Endothelial cell of umbilical vein (primary cell): ENCODE results near the gene PPP4R3B. TPM values are rescaled to one million over a fixed set of nuclear protein-coding genes. Genes with fewer than 3 reads are reported as not detected.
A peak's percentile ranks its signal among the peaks of the same experiment; 100 is the strongest.

Experiments used
- BruUV-seq: library from RNA; stranded (reverse); fragments of 400-500 nt; replicated peaks from 2 replicates; lab custom pipeline; 2021; lab: Mats Ljungman, UMichigan
- CTCF ChIA-PET: fragments of 300-600, 350-600 bp; sonication (Branson Sonifier 250); formaldehyde crosslinking; loops from one replicate; lab custom pipeline; 2021; ENCODE audit warnings: antibody characterized with exemption, inconsistent platforms; lab: Charles Lee
- POLR2A ChIA-PET: fragments of 300-600, 350-600 bp; sonication (Branson Sonifier 250); formaldehyde crosslinking; loops from one replicate; lab custom pipeline; 2021; ENCODE audit warnings: antibody characterized with exemption, inconsistent platforms; lab: Charles Lee
- DNase-seq: peaks from one replicate; pipeline ENCODE4 v3.0.0-alpha.2; 2011; ENCODE audit warnings: low read depth, low spot score
- FAIRE-seq: peaks from 2 replicates; lab custom pipeline; 2011; peaks lifted over from hg19 to GRCh38; lab: Jason Lieb, UNC
- H2AFZ ChIP-seq: 2 replicates; pipeline ENCODE4 v1.6.0; 2012; ENCODE audit warnings: low read depth, low read length, control low read depth, inconsistent platforms
- H3K27ac ChIP-seq: 2 replicates; pipeline ENCODE4 v1.5.1; 2011; ENCODE audit warnings: low read depth, mild to moderate bottlenecking, control low read depth, low read length, moderate library complexity; ENCODE audit not compliant: insufficient read depth
- H3K27me3 ChIP-seq, 2 experiments: 2 replicates each; pipeline versions ENCODE4 v1.6.0 to v1.6.1; 2011; ENCODE audit warnings: low read length in 2 of 2, mixed read lengths in 1 of 2; ENCODE audit not compliant: control insufficient read depth in 2 of 2, insufficient read depth in 2 of 2
- H3K36me3 ChIP-seq, 2 experiments: 2 replicates in 1 of 2; 3 replicates in 1 of 2; pipeline ENCODE4 v1.5.1; 2011; ENCODE audit warnings: low read length in 2 of 2, mild to moderate bottlenecking in 1 of 2, moderate library complexity in 1 of 2; ENCODE audit not compliant: control insufficient read depth in 2 of 2, insufficient read depth in 2 of 2; ENCODE audit errors: extremely low read depth in 1 of 2
- H3K4me1 ChIP-seq: 3 replicates; pipeline ENCODE4 v1.5.1; 2011; ENCODE audit warnings: mild to moderate bottlenecking, low read length; ENCODE audit not compliant: control insufficient read depth, insufficient read depth; ENCODE audit errors: extremely low read depth
- H3K4me2 ChIP-seq: 2 replicates; pipeline ENCODE4 v1.6.1; 2011; ENCODE audit warnings: low read length, control low read depth, mixed read lengths; ENCODE audit not compliant: insufficient read depth
- H3K4me3 ChIP-seq, 3 experiments: fragments of 200-600 bp in 1 of 3; sonication (generic), shearing (Covaris generic) in 1 of 3; replicated peaks in 1 of 3; 2 replicates each; pipeline ENCODE4 v1.5.1; 2011 to 2016; ENCODE audit warnings: control low read depth in 3 of 3, low read length in 3 of 3, mild to moderate bottlenecking in 2 of 3, inconsistent platforms in 1 of 3, low read depth in 1 of 3, moderate library complexity in 1 of 3; ENCODE audit not compliant: insufficient read depth in 1 of 3
- H3K79me2 ChIP-seq: 2 replicates; pipeline ENCODE4 v1.6.0; 2012; ENCODE audit warnings: low read length, inconsistent platforms; ENCODE audit not compliant: control insufficient read depth, insufficient read depth
- H3K9ac ChIP-seq: replicated peaks from 2 replicates; pipeline ENCODE3; 2011; ENCODE audit warnings: low read length, control low read depth; ENCODE audit not compliant: insufficient read depth; ENCODE audit errors: extremely low read depth
- H3K9me1 ChIP-seq: replicated peaks from 3 replicates; pipeline ENCODE4 v1.6.0; 2011; ENCODE audit warnings: mild to moderate bottlenecking, low read length; ENCODE audit not compliant: control insufficient read depth, insufficient read depth; ENCODE audit errors: extremely low read depth
- H3K9me3 ChIP-seq: replicated peaks from 2 replicates; pipeline ENCODE4 v1.5.1; 2012; ENCODE audit warnings: low read length, inconsistent platforms; ENCODE audit not compliant: control insufficient read depth, insufficient read depth
- H4K20me1 ChIP-seq: replicated peaks from 2 replicates; pipeline ENCODE3; 2011; ENCODE audit warnings: mild to moderate bottlenecking, low read length; ENCODE audit not compliant: control insufficient read depth, insufficient read depth; ENCODE audit errors: extremely low read depth
- EZH2 ChIP-seq: IDR thresholded peaks from 2 replicates; pipeline ENCODE4 v1.6.1; 2012; ENCODE audit warnings: borderline replicate concordance, low read depth, mild to moderate bottlenecking, moderate library complexity, low read length, inconsistent platforms; ENCODE audit not compliant: severe bottlenecking
- GATA2 ChIP-seq: IDR thresholded peaks from 2 replicates; pipeline ENCODE4 v1.7.0; 2011; ENCODE audit warnings: low read depth, mild to moderate bottlenecking, moderate library complexity, mixed read lengths, low read length; ENCODE audit not compliant: insufficient read length, insufficient read depth
- JUN ChIP-seq: IDR thresholded peaks from 2 replicates; pipeline ENCODE4 v1.6.1; 2011; ENCODE audit warnings: borderline replicate concordance, low read depth; ENCODE audit not compliant: insufficient read length, insufficient read depth
- MYC ChIP-seq: IDR thresholded peaks from one replicate; pipeline ENCODE4 v1.6.1; 2011; ENCODE audit warnings: mild to moderate bottlenecking, low read depth, low read length
- POLR2A ChIP-seq: IDR thresholded peaks from 2 replicates; pipeline ENCODE4 v1.6.1; 2012; ENCODE audit warnings: low read depth, mild to moderate bottlenecking, control low read depth, low read length
- POLR2AphosphoS5 ChIP-seq: IDR thresholded peaks from 2 replicates; pipeline ENCODE4 v1.6.1; 2012; ENCODE audit warnings: low read depth, mild to moderate bottlenecking, control low read depth, low read length, moderate library complexity; ENCODE audit not compliant: insufficient read depth
- dilution Hi-C: fragments of 300-500 bp; cut with MboI; formaldehyde crosslinking; loops from one replicate; pipeline ENCODE4 v1.15.0; 2019; ENCODE audit warnings: low sequenced_read_pairs; ENCODE audit not compliant: extremely low pct_ligation_motif_present
- intact Hi-C: fragments of 100-400 bp; cut with micrococcal nuclease; formaldehyde crosslinking; loops from one replicate; pipeline ENCODE4 v1.10.0; 2022
- polyA plus RNA-seq, 4 experiments: library from polyadenylated mRNA; depleted of rRNA in 3 of 4; stranded (reverse) in 3 of 4; unstranded in 1 of 4; fragments of >200 nt; gene quantifications; 2 replicates each; pipeline versions ENCODE4 v1.2.1 to v1.2.3, GENCODE V29; 2011 to 2012; ENCODE audit warnings: missing spikeins in 1 of 4
- total RNA-seq: library from RNA; stranded (reverse); gene quantifications from 2 replicates; pipeline ENCODE4 v1.2.3, GENCODE V29; 2021

The PPP4R3B gene
- total and polyA plus RNA-seq, 2 donors (not counting 3 experiments of a cell fraction or from before 2014, with no cell fraction given): 11.2 to 51.5 TPM

GRCh38 chr2:55618025-55618274 is 528 bp upstream of the PPP4R3B start:
- dilution Hi-C loops: no loop called here
- Histone ChIP-seq H3K4me2 (peak overlapping the region; percentile 74), H3K27ac (peak overlapping the region; percentile 87), H3K4me1 (peaks cover 24% of the 10 kb centered on the region), H3K4me3 (peak overlapping the region; percentile 58 to 97 (median 96)), H3K9me3 (no peaks in the 10 kb centered on the region), H3K36me3 (no peaks in the 10 kb centered on the region), H3K27me3 (no peaks in the 10 kb centered on the region), H3K9me1 (no peaks in the 10 kb centered on the region), H2AFZ (peak overlapping the region; percentile 44), H4K20me1 (no peaks in the 10 kb centered on the region), H3K79me2 (peaks cover 69% of the 10 kb centered on the region), H3K9ac (peak overlapping the region; percentile 97)
- intact Hi-C loops: no loop called here
- no TSS peak for BruUV-seq
- ChIA-PET CTCF (interaction anchor here (1.0 to 1.7 kb wide), 4 partner anchors 10 to 513 kb away, joined by 3 to 4 read pairs (median 3); partner anchors contain the start of gene MTIF2), POLR2A (interaction anchor here (0.5 to 0.6 kb wide), 2 partner anchors 20 to 270 kb away, joined by 4 to 6 read pairs; no protein-coding TSS in a partner anchor)
- TF ChIP-seq POLR2A (no peak), GATA2 (no peak), JUN (no peak), MYC (no peak), EZH2 (no peak)
- FAIRE-seq (no peak), DNase-seq (no peak)

- ChIA-PET CTCF (interaction anchor here (1.3 kb wide), 2 partner anchors 35 to 348 kb away, joined by 3 read pairs; partner anchors contain the start of gene MTIF2), POLR2A (interaction anchor here (0.6 kb wide), 1 partner anchor 54 kb away, joined by 3 read pairs; no protein-coding TSS in a partner anchor)
- H3K4me2 ChIP-seq: peak overlapping the region; percentile 93
- DNase-seq: peak; percentile 71
- no peaks in the 10 kb centered on the region for H3K27me3 ChIP-seq
- peaks cover 0 to 4% of the 10 kb centered on the region in 2 experiments for H3K36me3 ChIP-seq
- no peaks in the 10 kb centered on the region for H3K9me1 ChIP-seq
- no peak for FAIRE-seq
- peak overlapping the region; percentile 75 for H3K27ac ChIP-seq
- H3K9me3 ChIP-seq: no peaks in the 10 kb centered on the region
- dilution Hi-C loops: no loop called here
- intact Hi-C loops: loop anchor here (1.0 to 2.0 kb wide), 6 partner anchors 32 to 394 kb away; partner anchors contain the start of gene CFAP36
- H3K9ac ChIP-seq: peak overlapping the region; percentile 95
- no TSS peak for BruUV-seq
- no peaks in the 10 kb centered on the region for H4K20me1 ChIP-seq
- peak overlapping the region; percentile 64 to 98 (median 89) for H3K4me3 ChIP-seq
- H3K4me1 ChIP-seq: peaks cover 24% of the 10 kb centered on the region
- peak overlapping the region; percentile 60 for H2AFZ ChIP-seq
- H3K79me2 ChIP-seq: peaks cover 74% of the 10 kb centered on the region
- no peak for TF ChIP-seq GATA2
- TF ChIP-seq POLR2AphosphoS5: no peak
- peak; percentile 3 for TF ChIP-seq POLR2A
Measured at GRCh38 chr2:55616551-55617174, 759 bp downstream of the PPP4R3B start.
